Keratinocyte (primary cell): ENCODE results near the gene MBP. TPM values are rescaled to one million over a fixed set of nuclear protein-coding genes. Genes with fewer than 3 reads are reported as not detected.
"Not testable (repeated sequence)": the region's sequence is repeated elsewhere in the genome, so short reads cannot be mapped to it uniquely, and the experiment has no call there.

ENCODE experiments used
- DNase-seq: peaks from one replicate; pipeline ENCODE4 v3.0.0-alpha.2; 2011; ENCODE audit warnings: low read depth, missing footprints, low spot score
- FAIRE-seq: peaks from 2 replicates; lab custom pipeline; 2011; peaks lifted over from hg19 to GRCh38; lab: Jason Lieb, UNC
- H2AFZ ChIP-seq: 2 replicates; pipeline ENCODE4 v1.6.0; 2012; ENCODE audit warnings: low read length, control low read depth, inconsistent platforms; ENCODE audit not compliant: control insufficient read depth
- H3K27ac ChIP-seq: 2 replicates; pipeline ENCODE4 v1.5.1; 2011; ENCODE audit warnings: low read length; ENCODE audit not compliant: control insufficient read depth, insufficient read depth
- H3K27me3 ChIP-seq: 3 replicates; pipeline ENCODE4 v1.6.0; 2011; ENCODE audit warnings: low read length; ENCODE audit not compliant: control insufficient read depth, insufficient read depth; ENCODE audit errors: extremely low read depth
- H3K36me3 ChIP-seq, 2 experiments: 2 replicates in 1 of 2; 3 replicates in 1 of 2; pipeline ENCODE4 v1.5.1; 2011; ENCODE audit warnings: low read length in 2 of 2, mild to moderate bottlenecking in 1 of 2; ENCODE audit not compliant: control insufficient read depth in 2 of 2, insufficient read depth in 2 of 2; ENCODE audit errors: extremely low read depth in 1 of 2
- H3K4me1 ChIP-seq: 3 replicates; pipeline ENCODE4 v1.5.1; 2011; ENCODE audit warnings: low read length; ENCODE audit not compliant: control insufficient read depth, insufficient read depth; ENCODE audit errors: extremely low read depth
- H3K4me2 ChIP-seq: 3 replicates; pipeline ENCODE4 v1.6.0; 2011; ENCODE audit warnings: low read depth, low read length; ENCODE audit not compliant: control insufficient read depth, insufficient read depth; ENCODE audit errors: extremely low read depth
- H3K4me3 ChIP-seq, 3 experiments: fragments of 200-600 bp in 1 of 3; sonication (generic) in 1 of 3; 2 replicates in 2 of 3; 3 replicates in 1 of 3; pipeline ENCODE4 v1.5.1; 2011 to 2016; ENCODE audit warnings: low read length in 3 of 3, mild to moderate bottlenecking in 3 of 3, control low read depth in 2 of 3, inconsistent platforms in 1 of 3, low read depth in 1 of 3, mixed read lengths in 1 of 3, mixed run types in 1 of 3, moderate library complexity in 1 of 3; ENCODE audit not compliant: control insufficient read depth in 2 of 3, insufficient read depth in 2 of 3; ENCODE audit errors: extremely low read depth in 1 of 3
- H3K79me2 ChIP-seq: 2 replicates; pipeline ENCODE4 v1.6.0; 2012; ENCODE audit warnings: low read length; ENCODE audit not compliant: control insufficient read depth, insufficient read depth
- H3K9ac ChIP-seq: 3 replicates; pipeline ENCODE4 v1.6.0; 2011; ENCODE audit warnings: low read length; ENCODE audit not compliant: control insufficient read depth, insufficient read depth; ENCODE audit errors: extremely low read depth
- H3K9me1 ChIP-seq: 3 replicates; pipeline ENCODE4 v1.6.0; 2011; ENCODE audit warnings: low read length; ENCODE audit not compliant: control insufficient read depth, insufficient read depth; ENCODE audit errors: extremely low read depth
- H3K9me3 ChIP-seq: 2 replicates; pipeline ENCODE4 v1.5.1; 2012; ENCODE audit warnings: low read depth, low read length; ENCODE audit not compliant: control insufficient read depth
- H4K20me1 ChIP-seq: 3 replicates; pipeline ENCODE4 v1.6.0; 2011; ENCODE audit warnings: low read length; ENCODE audit not compliant: control insufficient read depth, insufficient read depth; ENCODE audit errors: extremely low read depth
- CTCF ChIP-seq, 3 experiments: IDR thresholded peaks in 1 of 3; conservative IDR thresholded peaks in 1 of 3; optimal IDR thresholded peaks in 1 of 3; 2 replicates in 2 of 3; 3 replicates in 1 of 3; pipeline versions ENCODE3 to v1.5.1; 2011; ENCODE audit warnings: low read length in 3 of 3, mild to moderate bottlenecking in 3 of 3, moderate library complexity in 2 of 3, control low read depth in 1 of 3, inconsistent platforms in 1 of 3; ENCODE audit not compliant: insufficient read depth in 2 of 3; ENCODE audit errors: extremely low read depth in 1 of 3
- EZH2 ChIP-seq: IDR thresholded peaks from one replicate; pipeline ENCODE4 v1.6.1; 2012; ENCODE audit warnings: inconsistent platforms, mild to moderate bottlenecking, low read length, moderate library complexity
- dilution Hi-C: fragments of 300-500 bp; cut with MboI; formaldehyde crosslinking; loops from one replicate; pipeline ENCODE4 v1.7.0; 2020; ENCODE audit warnings: low sequenced_read_pairs; ENCODE audit not compliant: extremely low pct_ligation_motif_present
- polyA plus RNA-seq, 5 experiments: library from polyadenylated mRNA; depleted of rRNA in 3 of 5; stranded (reverse) in 3 of 5; stranded (forward) in 1 of 5; unstranded in 1 of 5; fragments of >200 nt; gene quantifications; 1 replicate in 1 of 5; 2 replicates in 3 of 5; 3 replicates in 1 of 5; pipeline versions ENCODE4 v1.2.1 to v1.2.3, GENCODE V29; 2011 to 2012; ENCODE audit warnings: missing spikeins in 2 of 5, low read depth in 1 of 5, low replicate concordance in 1 of 5

MBP gene
- polyA plus RNA-seq, 1 donor (not counting 4 experiments of a cell fraction or from before 2014, with no cell fraction given), result 38.7 TPM

GRCh38 chr18:77020561-77020960 is 112.0 kb downstream of the MBP start:
- Histone ChIP-seq H3K79me2 (peaks cover 8% of the 10 kb centered on the region), H4K20me1 (peaks cover 11% of the 10 kb centered on the region), H2AFZ (no peak overlapping the region), H3K4me2 (no peak overlapping the region), H3K9me3 (no peaks in the 10 kb centered on the region), H3K27ac (no peak overlapping the region), H3K36me3 (peaks cover 14 to 22% of the 10 kb centered on the region in 2 experiments), H3K4me1 (no peaks in the 10 kb centered on the region), H3K27me3 (no peaks in the 10 kb centered on the region), H3K9ac (no peak overlapping the region), H3K4me3 (no peak overlapping the region), H3K9me1 (no peaks in the 10 kb centered on the region)
- TF ChIP-seq EZH2 (no peak), CTCF (optimal IDR thresholded peaks at IDR 0.05 in 1 of 3, IDR thresholded peaks at IDR 0.05 in 1 of 3, conservative IDR thresholded peaks at IDR 0.05 in 1 of 3; ENCODE audit: extremely low read depth in 1 of 3, insufficient read depth in 2 of 3, low read length in 3 of 3) (no peak)
- FAIRE-seq (no peak), DNase-seq (no peak)
- dilution Hi-C loops, result no loop called here

- H3K27me3 ChIP-seq, result no peaks in the 10 kb centered on the region
- peaks cover 8% of the 10 kb centered on the region for H4K20me1 ChIP-seq
- TF ChIP-seq CTCF (optimal IDR thresholded peaks at IDR 0.05 in 1 of 3, IDR thresholded peaks at IDR 0.05 in 1 of 3, conservative IDR thresholded peaks at IDR 0.05 in 1 of 3; ENCODE audit: extremely low read depth in 1 of 3, insufficient read depth in 2 of 3, low read length in 3 of 3), result no peak
- no peak for TF ChIP-seq EZH2
- dilution Hi-C loops, result no loop called here
- H3K4me1 ChIP-seq, result no peaks in the 10 kb centered on the region
- no peak for FAIRE-seq
- peaks cover 14 to 22% of the 10 kb centered on the region in 2 experiments for H3K36me3 ChIP-seq
- peaks cover 4% of the 10 kb centered on the region for H3K79me2 ChIP-seq
- DNase-seq, result no peak
- H3K9me1 ChIP-seq, result no peaks in the 10 kb centered on the region
- no peaks in the 10 kb centered on the region for H3K9me3 ChIP-seq
- H3K4me3 ChIP-seq, result no peak overlapping the region
- H2AFZ ChIP-seq, result no peak overlapping the region
- no peak overlapping the region for H3K27ac ChIP-seq
- H3K9ac ChIP-seq, result no peak overlapping the region
- H3K4me2 ChIP-seq, result no peak overlapping the region
Observed at GRCh38 chr18:77019641-77020040, 112.9 kb downstream of the MBP start.

GRCh38 chr18:77018650-77019049 is 113.9 kb downstream of the MBP start:
- H3K27ac ChIP-seq, H3K27me3 ChIP-seq, H3K4me3 ChIP-seq, H3K4me2 ChIP-seq, H3K79me2 ChIP-seq, H3K9me1 ChIP-seq, H3K9ac ChIP-seq, H4K20me1 ChIP-seq, dilution Hi-C loops, H2AFZ ChIP-seq, DNase-seq, H3K9me3 ChIP-seq, H3K4me1 ChIP-seq, FAIRE-seq: not testable (repeated sequence)
- peaks cover 16 to 20% of the 10 kb centered on the region in 2 experiments for H3K36me3 ChIP-seq
